H9 (cell line): ENCODE measurements around the gene CCDC86. TPM values are rescaled to one million over a fixed set of nuclear protein-coding genes. Genes with fewer than 3 reads are reported as not detected.

Experiments
- DNase-seq: peaks from one replicate; pipeline ENCODE4 v3.0.0-alpha.2; 2017
- H2AFZ ChIP-seq: one replicate; pipeline ENCODE4 v1.6.1; 2013; ENCODE audit warnings: mild to moderate bottlenecking, low read length, control low read depth, moderate library complexity
- H2AK5ac ChIP-seq: 2 replicates; pipeline ENCODE4 v1.6.1; 2013; ENCODE audit warnings: low read length, control low read depth, mixed read lengths; ENCODE audit not compliant: insufficient read length
- H2BK120ac ChIP-seq: one replicate; pipeline ENCODE4 v1.6.1; 2013; ENCODE audit warnings: low read depth, mild to moderate bottlenecking, low read length, control low read depth, inconsistent platforms; ENCODE audit not compliant: poor library complexity, severe bottlenecking
- H2BK12ac ChIP-seq: 2 replicates; pipeline ENCODE4 v1.6.1; 2013; ENCODE audit warnings: low read length, control low read depth, mixed read lengths, low read depth; ENCODE audit not compliant: insufficient read length
- H2BK15ac ChIP-seq: 2 replicates; pipeline ENCODE4 v1.6.1; 2013; ENCODE audit warnings: low read depth, low read length, control low read depth
- H2BK20ac ChIP-seq: one replicate; pipeline ENCODE4 v1.6.1; 2013; ENCODE audit warnings: low read depth, mild to moderate bottlenecking, low read length, control low read depth, inconsistent platforms; ENCODE audit not compliant: poor library complexity, severe bottlenecking
- H2BK5ac ChIP-seq: 2 replicates; pipeline ENCODE4 v1.6.1; 2013; ENCODE audit warnings: low read length, control low read depth, mixed read lengths; ENCODE audit not compliant: insufficient read length
- H3K14ac ChIP-seq: 2 replicates; pipeline ENCODE4 v1.6.1; 2013; ENCODE audit warnings: low read length, control low read depth; ENCODE audit not compliant: insufficient read depth
- H3K18ac ChIP-seq: 2 replicates; pipeline ENCODE4 v1.6.1; 2013; ENCODE audit warnings: low read depth, mild to moderate bottlenecking, mixed read lengths, low read length, control low read depth; ENCODE audit not compliant: insufficient read length
- H3K23ac ChIP-seq: 2 replicates; pipeline ENCODE4 v1.6.1; 2013; ENCODE audit warnings: low read length, control low read depth, mixed read lengths, low read depth; ENCODE audit not compliant: insufficient read length
- H3K23me2 ChIP-seq: 2 replicates; pipeline ENCODE4 v1.6.1; 2013; ENCODE audit warnings: low read depth, mild to moderate bottlenecking, mixed read lengths, low read length, control low read depth; ENCODE audit not compliant: insufficient read length, poor library complexity, severe bottlenecking
- H3K27ac ChIP-seq: 2 replicates; pipeline ENCODE4 v1.5.1; 2013; ENCODE audit warnings: low read length, control low read depth, mixed read lengths, low read depth; ENCODE audit not compliant: insufficient read length
- H3K27me3 ChIP-seq: 2 replicates; pipeline ENCODE4 v1.6.1; 2013; ENCODE audit warnings: low read length, control low read depth, inconsistent platforms; ENCODE audit not compliant: insufficient read depth
- H3K4ac ChIP-seq: 2 replicates; pipeline ENCODE4 v1.6.1; 2013; ENCODE audit warnings: low read depth, mild to moderate bottlenecking, control low read depth, inconsistent platforms, low read length, moderate library complexity
- H3K4me1 ChIP-seq: 2 replicates; pipeline ENCODE4 v1.6.1; 2013; ENCODE audit warnings: low read length, control low read depth, inconsistent platforms; ENCODE audit not compliant: insufficient read depth
- H3K4me2 ChIP-seq: 2 replicates; pipeline ENCODE4 v1.6.1; 2013; ENCODE audit warnings: low read length, control low read depth, mixed read lengths; ENCODE audit not compliant: insufficient read length, insufficient read depth
- H3K56ac ChIP-seq: 2 replicates; pipeline ENCODE4 v1.6.1; 2013; ENCODE audit warnings: low read depth, mild to moderate bottlenecking, mixed read lengths, low read length, control low read depth; ENCODE audit not compliant: insufficient read length
- H3K79me1 ChIP-seq: 2 replicates; pipeline ENCODE4 v1.6.1; 2013; ENCODE audit warnings: low read depth, mild to moderate bottlenecking, moderate library complexity, low read length, control low read depth, inconsistent platforms; ENCODE audit not compliant: insufficient read depth, poor library complexity, severe bottlenecking
- H3K79me2 ChIP-seq: 2 replicates; pipeline ENCODE4 v1.6.1; 2013; ENCODE audit warnings: low read length, control low read depth, inconsistent platforms; ENCODE audit not compliant: insufficient read depth
- H3K9ac ChIP-seq: 2 replicates; pipeline ENCODE4 v1.6.1; 2013; ENCODE audit warnings: low read length, control low read depth, mixed read lengths; ENCODE audit not compliant: insufficient read length; ENCODE audit errors: extremely low read depth
- H3K9me3 ChIP-seq: one replicate; pipeline ENCODE4 v1.6.1; 2013; ENCODE audit warnings: low read depth, low read length, inconsistent platforms; ENCODE audit not compliant: control insufficient read depth
- H3T11ph ChIP-seq: one replicate; pipeline ENCODE4 v1.6.1; 2013; ENCODE audit warnings: mild to moderate bottlenecking, low read length, control low read depth, inconsistent platforms
- H4K20me1 ChIP-seq: one replicate; pipeline ENCODE4 v1.6.1; 2013; ENCODE audit not compliant: control insufficient read depth, insufficient read length, insufficient read depth
- H4K5ac ChIP-seq: 2 replicates; pipeline ENCODE4 v1.6.1; 2013; ENCODE audit warnings: low read depth, mild to moderate bottlenecking, mixed read lengths, low read length, control low read depth; ENCODE audit not compliant: insufficient read length
- H4K8ac ChIP-seq: replicated peaks from 2 replicates; pipeline ENCODE4 v1.6.1; 2013; ENCODE audit warnings: low read length, control low read depth, mixed read lengths, low read depth; ENCODE audit not compliant: insufficient read length
- H4K91ac ChIP-seq: 2 replicates; pipeline ENCODE4 v1.6.1; 2013; ENCODE audit warnings: low read depth, mild to moderate bottlenecking, moderate library complexity, mixed read lengths, low read length, control low read depth; ENCODE audit not compliant: insufficient read length
- H3K27ac Mint-ChIP-seq, 3 experiments: 2 replicates in 2 of 3; 3 replicates in 1 of 3; pipeline ENCODE4 v1.8.0; 2020 to 2021; ENCODE audit warnings: mixed read lengths in 3 of 3, mild to moderate bottlenecking in 1 of 3, moderate library complexity in 1 of 3
- H3K27me3 Mint-ChIP-seq: 2 replicates; pipeline ENCODE4 v1.8.0; 2021; ENCODE audit warnings: low read depth, mild to moderate bottlenecking, moderate library complexity, mixed read lengths
- H3K36me3 Mint-ChIP-seq, 3 experiments: 2 replicates in 2 of 3; 3 replicates in 1 of 3; pipeline ENCODE4 v1.8.0; 2020 to 2021; ENCODE audit warnings: low read depth in 3 of 3, mixed read lengths in 3 of 3; ENCODE audit not compliant: insufficient read depth in 1 of 3
- H3K4me1 Mint-ChIP-seq, 2 experiments: 2 replicates each; pipeline ENCODE4 v1.8.0; 2020; ENCODE audit warnings: mixed read lengths in 2 of 2
- H3K4me3 Mint-ChIP-seq, 2 experiments: 2 replicates in 1 of 2; 3 replicates in 1 of 2; pipeline ENCODE4 v1.8.0; 2020 to 2021; ENCODE audit warnings: mild to moderate bottlenecking in 2 of 2, mixed read lengths in 2 of 2, moderate library complexity in 1 of 2
- H3K9me3 Mint-ChIP-seq, 2 experiments: 2 replicates in 1 of 2; 3 replicates in 1 of 2; pipeline ENCODE4 v1.8.0; 2020; ENCODE audit warnings: mild to moderate bottlenecking in 2 of 2, mixed read lengths in 2 of 2, moderate library complexity in 1 of 2
- WGBS: extraction: QIAGEN DNeasy Blood & Tissue Kit; methylation state at CpG from one replicate; pipeline ENCODE4 v1.1.7; 2013; ENCODE audit warnings: missing lambda C conversion rate, low lambda C conversion rate, mixed read lengths; ENCODE audit not compliant: insufficient read length; ENCODE audit errors: extremely low coverage; 5-methylcytosine and 5-hydroxymethylcytosine counted together
- total RNA-seq: library from RNA; stranded (reverse); gene quantifications from 2 replicates; pipeline ENCODE4 v1.2.1, GENCODE V29; 2021
- TF ChIP-seq, protein P1 (sequence below): fragments of 200-600 bp; sonication (generic); conservative IDR thresholded peaks from 3 replicates; pipeline ENCODE4 v1.8.0; 2021; ENCODE audit warnings: antibody characterized with exemption, mild to moderate bottlenecking

Gene CCDC86
- total RNA-seq, 1 experiment from 2014 or later, result 82.3 TPM

DNA sequence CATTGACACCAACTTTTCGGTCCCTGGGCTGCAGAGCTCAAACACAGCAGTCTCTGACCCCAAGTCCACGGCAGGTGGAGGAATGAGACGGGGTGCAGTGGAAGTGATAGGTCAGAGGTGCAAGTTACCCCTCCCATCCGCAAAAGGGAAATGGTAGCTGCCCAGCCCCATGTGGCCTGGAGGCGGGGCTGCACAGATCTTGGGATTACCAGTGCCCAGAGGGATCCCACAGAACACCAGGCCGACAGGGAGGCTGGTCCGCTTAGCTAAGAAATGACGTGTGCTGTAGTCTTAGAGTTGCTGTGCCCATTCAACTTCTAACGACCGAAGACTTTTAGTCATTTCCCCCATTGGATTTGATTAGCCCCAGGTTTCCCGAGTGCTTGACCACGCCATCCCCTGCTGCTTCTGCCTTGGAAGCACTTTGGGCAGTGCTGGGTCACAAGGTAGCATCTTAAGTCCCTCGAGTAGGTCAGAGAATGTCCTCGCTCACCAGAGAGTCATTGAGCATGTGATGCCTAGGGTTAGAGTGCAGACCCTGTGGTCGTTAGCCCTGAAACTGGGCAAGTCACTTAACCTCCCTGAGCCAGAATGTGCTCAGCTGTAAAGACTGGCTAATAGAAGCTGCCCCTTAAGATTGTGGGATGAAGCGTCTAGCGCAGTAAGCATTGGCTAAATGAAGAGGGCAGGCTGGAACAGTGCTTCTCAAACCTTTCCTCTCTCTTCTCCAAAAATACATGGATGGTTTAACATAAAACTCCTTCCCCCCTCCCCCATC, 9.6 kb downstream of the CCDC86 start:
- no peaks in the 10 kb centered on the region for H3K27me3 ChIP-seq
- no peak overlapping the region for H2BK12ac ChIP-seq
- H3K23me2 ChIP-seq, result no peaks in the 10 kb centered on the region
- DNase-seq, result no peak
- no peak overlapping the region for H4K5ac ChIP-seq
- H2BK15ac ChIP-seq, result no peak overlapping the region
- H3K79me1 ChIP-seq, result no peaks in the 10 kb centered on the region
- H3K56ac ChIP-seq, result no peak overlapping the region
- no peaks in the 10 kb centered on the region for H4K20me1 ChIP-seq
- Mint-ChIP-seq H3K4me1 (no peaks in the 10 kb centered on the region), H3K27me3 (peaks cover 2% of the 10 kb centered on the region; the same call in 1 of the 2 replicates), H3K36me3 (peaks cover 28 to 50% (median 40%) of the 10 kb centered on the region in 3 experiments), H3K27ac (peak overlapping the region in 1 of 3 experiments; percentile 10; a peak in 1 of 7 replicates), H3K9me3 (no peaks in the 10 kb centered on the region), H3K4me3 (no peak overlapping the region)
- no peak overlapping the region for H3K9ac ChIP-seq
- H3K79me2 ChIP-seq, result no peaks in the 10 kb centered on the region
- H3K18ac ChIP-seq, result no peak overlapping the region
- no peak overlapping the region for H3T11ph ChIP-seq
- no peak overlapping the region for H3K27ac ChIP-seq
- H2AFZ ChIP-seq, result no peak overlapping the region
- no peaks in the 10 kb centered on the region for H3K4me1 ChIP-seq
- H4K8ac ChIP-seq, result no peak overlapping the region
- H3K4me2 ChIP-seq, result no peak overlapping the region
- H4K91ac ChIP-seq, result no peak overlapping the region
- H3K14ac ChIP-seq, result no peak overlapping the region
- no peak overlapping the region for H2BK20ac ChIP-seq
- H2BK120ac ChIP-seq, result no peak overlapping the region
- no peak overlapping the region for H2AK5ac ChIP-seq
- H3K4ac ChIP-seq, result no peak overlapping the region
- TF ChIP-seq, protein P1, sequence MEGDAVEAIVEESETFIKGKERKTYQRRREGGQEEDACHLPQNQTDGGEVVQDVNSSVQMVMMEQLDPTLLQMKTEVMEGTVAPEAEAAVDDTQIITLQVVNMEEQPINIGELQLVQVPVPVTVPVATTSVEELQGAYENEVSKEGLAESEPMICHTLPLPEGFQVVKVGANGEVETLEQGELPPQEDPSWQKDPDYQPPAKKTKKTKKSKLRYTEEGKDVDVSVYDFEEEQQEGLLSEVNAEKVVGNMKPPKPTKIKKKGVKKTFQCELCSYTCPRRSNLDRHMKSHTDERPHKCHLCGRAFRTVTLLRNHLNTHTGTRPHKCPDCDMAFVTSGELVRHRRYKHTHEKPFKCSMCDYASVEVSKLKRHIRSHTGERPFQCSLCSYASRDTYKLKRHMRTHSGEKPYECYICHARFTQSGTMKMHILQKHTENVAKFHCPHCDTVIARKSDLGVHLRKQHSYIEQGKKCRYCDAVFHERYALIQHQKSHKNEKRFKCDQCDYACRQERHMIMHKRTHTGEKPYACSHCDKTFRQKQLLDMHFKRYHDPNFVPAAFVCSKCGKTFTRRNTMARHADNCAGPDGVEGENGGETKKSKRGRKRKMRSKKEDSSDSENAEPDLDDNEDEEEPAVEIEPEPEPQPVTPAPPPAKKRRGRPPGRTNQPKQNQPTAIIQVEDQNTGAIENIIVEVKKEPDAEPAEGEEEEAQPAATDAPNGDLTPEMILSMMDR, result no peak
- WGBS, result no CpG with 5 or more reads among the region's 17 CpGs
- no peak overlapping the region for H3K23ac ChIP-seq
- no peak overlapping the region for H2BK5ac ChIP-seq
- H3K9me3 ChIP-seq, result no peaks in the 10 kb centered on the region
